ENCODE measurements around the gene DDX49.
"Not testable (repeated sequence)": the region's sequence is repeated elsewhere in the genome, so short reads cannot be mapped to it uniquely, and the experiment has no call there.

The DDX49 gene

GRCh38 chr19:18910801-18911436 is 8.6 kb upstream of the DDX49 start:
- no peak for DNase-seq

- no peak for DNase-seq
Observed at GRCh38 chr19:18912933-18913332, 6.6 kb upstream of the DDX49 start.

- DNase-seq = no peak
Observed at GRCh38 chr19:18913466-18913865, 6.0 kb upstream of the DDX49 start.

GRCh38 chr19:18915639-18916038 is 3.9 kb upstream of the DDX49 start:
- peak; percentile 62 for DNase-seq

- DNase-seq = not testable (repeated sequence)
Observed at GRCh38 chr19:18917593-18917992, 1.9 kb upstream of the DDX49 start.

- no peak for DNase-seq
Observed at GRCh38 chr19:18919900-18920214, 342 bp downstream of the DDX49 start.

GRCh38 chr19:18920400-18920799 is 885 bp downstream of the DDX49 start:
- no peak for DNase-seq

- DNase-seq = no peak
Observed at GRCh38 chr19:18921593-18921992, 2.1 kb downstream of the DDX49 start.

GRCh38 chr19:18922228-18922985 is 2.9 kb downstream of the DDX49 start:
- no peak for DNase-seq

GRCh38 chr19:18924684-18925213 is 5.2 kb downstream of the DDX49 start:
- DNase-seq = no peak

GRCh38 chr19:18928018-18928805 is 8.7 kb downstream of the DDX49 start:
- no peak for DNase-seq

- no peak for DNase-seq
Observed at GRCh38 chr19:18929311-18929710, 9.8 kb downstream of the DDX49 start.

- no peak for DNase-seq
Observed at GRCh38 chr19:18931316-18932162, 12.0 kb downstream of the DDX49 start.

GRCh38 chr19:18932216-18932841 is 12.8 kb downstream of the DDX49 start:
- peak; percentile 28 for DNase-seq

GRCh38 chr19:18933297-18933696 is 13.8 kb downstream of the DDX49 start:
- no peak for DNase-seq

- DNase-seq = no peak
Observed at GRCh38 chr19:18939163-18939562, 19.6 kb downstream of the DDX49 start.

GRCh38 chr19:18939922-18940768 is 20.6 kb downstream of the DDX49 start:
- DNase-seq = peak; percentile 21

- peak; percentile 78 for DNase-seq
Observed at GRCh38 chr19:18940769-18941627, 21.5 kb downstream of the DDX49 start, which contains the start of gene HOMER3. TSS of gene HOMER3 (minus strand) at chr19:18941217. CDS start at chr19:18938982, 2,235 bp downstream.

GRCh38 chr19:18941628-18942354 is 22.3 kb downstream of the DDX49 start:
- no peak for DNase-seq
